ENCODE measurements around the gene BTBD9.

- TF ChIP-seq EZH2 (IDR thresholded peaks at IDR 0.05) (no peak), POLR2AphosphoS5 (IDR thresholded peaks at IDR 0.05; ENCODE audit: borderline replicate concordance, low read depth, low read length) (no peak)
Observed at GRCh38 chr6:38498805-38499445, 140.8 kb downstream of the BTBD9 start.
